Measurements from ENCODE around the gene NAXE. TPM values are rescaled to one million over a fixed set of nuclear protein-coding genes. Genes with fewer than 3 reads are reported as not detected.
"Not testable (repeated sequence)": the region's sequence is repeated elsewhere in the genome, so short reads cannot be mapped to it uniquely, and the experiment has no call there.

NAXE gene
- polyA plus RNA-seq, 4 donors, result 74.4 to 84.1 (median 81.6) TPM

- no peak for DNase-seq (ENCODE audit: low read depth in 4 of 4, low spot score in 3 of 4)
Observed at GRCh38 chr1:156565519-156565918, 26.1 kb upstream of the NAXE start.

GRCh38 chr1:156566436-156566835, 25.1 kb upstream of the NAXE start:
- no peak for DNase-seq (ENCODE audit: low read depth in 4 of 4, low spot score in 3 of 4)

GRCh38 chr1:156571261-156571852, 20.2 kb upstream of the NAXE start:
- no peak for DNase-seq (ENCODE audit: low read depth in 4 of 4, low spot score in 3 of 4)

- DNase-seq (ENCODE audit: low read depth in 4 of 4, low spot score in 3 of 4), result peak in 3 of 4 donors; percentile 66 to 73 (median 68)
Observed at GRCh38 chr1:156571919-156572662, 19.5 kb upstream of the NAXE start, which contains the start of gene IQGAP3. IQGAP3 (minus strand) TSS chr1:156572565; CDS start chr1:156572529, 36 bp downstream.

- no peak for DNase-seq (ENCODE audit: low read depth in 4 of 4, low spot score in 3 of 4)
Observed at GRCh38 chr1:156572663-156573018, 18.9 kb upstream of the NAXE start.

GRCh38 chr1:156574039-156574633, 17.4 kb upstream of the NAXE start:
- DNase-seq (ENCODE audit: low read depth in 4 of 4, low spot score in 3 of 4), result no peak

GRCh38 chr1:156577550-156577949, 14.0 kb upstream of the NAXE start:
- no peak for DNase-seq (ENCODE audit: low read depth in 4 of 4, low spot score in 3 of 4)

GRCh38 chr1:156578055-156578454, 13.5 kb upstream of the NAXE start:
- no peak for DNase-seq (ENCODE audit: low read depth in 4 of 4, low spot score in 3 of 4)

GRCh38 chr1:156579472-156579871, 12.1 kb upstream of the NAXE start, which contains the start of gene TTC24:
TTC24 (plus strand) TSS chr1:156579723; CDS start chr1:156581365, 1,642 bp downstream.
- DNase-seq (ENCODE audit: low read depth in 4 of 4, low spot score in 3 of 4), result no peak

- DNase-seq (ENCODE audit: low read depth in 4 of 4, low spot score in 3 of 4), result no peak
Observed at GRCh38 chr1:156581661-156582387, 9.8 kb upstream of the NAXE start.

- no peak for DNase-seq (ENCODE audit: low read depth in 4 of 4, low spot score in 3 of 4)
Observed at GRCh38 chr1:156582388-156583017, 9.1 kb upstream of the NAXE start.

- peak in 2 of 4 donors; percentile 75 to 80 for DNase-seq (ENCODE audit: low read depth in 4 of 4, low spot score in 3 of 4)
Observed at GRCh38 chr1:156583821-156584622, 7.6 kb upstream of the NAXE start.

GRCh38 chr1:156584813-156585212, 6.8 kb upstream of the NAXE start:
- no peak for DNase-seq (ENCODE audit: low read depth in 4 of 4, low spot score in 3 of 4)

GRCh38 chr1:156586323-156586722, 5.3 kb upstream of the NAXE start:
- DNase-seq (ENCODE audit: low read depth in 4 of 4, low spot score in 3 of 4), result no peak

GRCh38 chr1:156586892-156587477, 4.6 kb upstream of the NAXE start:
- DNase-seq (ENCODE audit: low read depth in 4 of 4, low spot score in 3 of 4), result no peak

- not testable (repeated sequence) for DNase-seq (ENCODE audit: low read depth in 4 of 4, low spot score in 3 of 4)
Observed at GRCh38 chr1:156587927-156588326, 3.6 kb upstream of the NAXE start.

GRCh38 chr1:156589546-156589945, 2.0 kb upstream of the NAXE start:
- DNase-seq (ENCODE audit: low read depth in 4 of 4, low spot score in 3 of 4), result no peak

- no peak for DNase-seq (ENCODE audit: low read depth in 4 of 4, low spot score in 3 of 4)
Observed at GRCh38 chr1:156590326-156591180, 1.0 kb upstream of the NAXE start.

GRCh38 chr1:156591181-156591431, 470 bp upstream of the NAXE start:
- DNase-seq (ENCODE audit: low read depth in 4 of 4, low spot score in 3 of 4), result no peak

Data from right renal pelvis (tissue), 4 donors.